NCI-H1092 (cell line): ENCODE measurements around the gene CCNH.

ENCODE experiments used
- DNase-seq: peaks from one replicate; lab custom pipeline; 2025; lab: John Stamatoyannopoulos, UW

The CCNH gene

DNA sequence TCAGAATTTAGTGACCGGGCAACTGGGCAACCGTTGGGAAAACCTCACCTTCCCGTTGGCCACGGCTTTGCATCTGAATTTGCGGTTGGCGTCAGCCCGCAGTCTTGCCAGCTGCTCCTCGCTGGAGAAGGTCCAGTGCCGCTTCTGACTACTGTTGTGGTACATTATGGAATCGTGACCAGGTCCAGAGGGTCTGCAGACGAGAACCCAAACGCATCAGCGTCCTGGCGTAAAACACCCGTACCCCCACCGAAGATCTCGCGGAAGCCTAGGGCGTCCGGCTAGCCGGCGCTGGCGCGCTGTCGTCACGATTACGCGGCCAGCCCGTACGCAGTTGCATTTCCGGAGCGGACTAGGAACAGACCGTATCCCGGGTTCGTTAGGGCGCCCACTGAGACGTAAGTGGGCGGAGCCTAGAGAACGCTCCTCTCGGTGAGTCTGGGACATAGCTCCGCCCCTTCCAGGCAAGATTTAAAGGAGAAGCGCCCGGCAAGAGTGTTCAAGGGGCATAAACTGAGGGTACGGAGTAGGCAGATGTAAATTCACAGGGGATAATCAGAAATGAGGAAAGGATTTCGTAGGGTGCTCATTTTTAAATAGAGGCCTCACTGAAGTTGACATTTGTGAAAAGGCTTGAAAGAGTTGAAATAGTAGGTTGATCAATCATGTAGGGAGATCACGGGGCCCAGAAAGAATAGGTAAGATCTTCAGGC, at the start of gene CCNH:
TSS of gene CCNH (minus strand) at position 301 of the 713 bp plus-strand sequence. CDS start at position 165, 136 bp downstream.
- peak; percentile 96 for DNase-seq

DNA sequence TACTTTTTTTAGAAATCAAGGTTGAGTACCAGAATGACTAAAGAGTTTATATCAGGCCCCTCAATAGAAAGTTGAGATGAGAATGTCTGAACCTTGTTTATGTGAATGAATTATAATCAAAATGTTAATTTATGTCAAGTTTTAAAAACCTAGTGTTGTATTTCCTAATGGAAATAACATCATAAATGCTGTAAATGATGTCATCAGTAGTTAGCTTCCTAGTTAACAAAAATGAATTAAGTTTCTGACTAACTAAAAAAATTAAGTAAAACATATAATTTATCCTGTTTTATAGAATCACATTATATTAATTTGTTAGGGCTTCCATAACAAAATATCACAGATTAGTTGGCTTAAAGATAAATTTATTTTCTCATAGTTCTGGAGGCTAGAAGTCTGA, 45.0 kb upstream of the CCNH start:
- no peak for DNase-seq

DNA sequence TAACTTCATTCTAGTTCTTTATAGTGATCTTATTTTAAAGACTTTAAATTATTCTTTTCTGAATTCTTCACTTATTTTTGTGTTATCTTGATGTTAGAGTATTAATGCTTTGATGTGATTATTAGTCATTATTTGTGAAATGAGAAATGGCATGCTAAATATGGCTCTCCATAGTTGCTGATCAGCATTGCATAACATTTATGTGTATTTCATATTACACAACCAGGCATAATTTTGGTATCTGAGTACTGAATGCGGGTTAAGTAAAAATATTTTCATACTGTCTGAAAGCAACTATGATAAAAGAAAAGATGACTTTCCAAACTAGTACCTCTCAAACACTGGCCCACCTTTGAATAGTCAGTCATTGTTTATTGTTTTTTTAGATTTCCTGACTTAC, 41.1 kb upstream of the CCNH start:
- no peak for DNase-seq

DNA sequence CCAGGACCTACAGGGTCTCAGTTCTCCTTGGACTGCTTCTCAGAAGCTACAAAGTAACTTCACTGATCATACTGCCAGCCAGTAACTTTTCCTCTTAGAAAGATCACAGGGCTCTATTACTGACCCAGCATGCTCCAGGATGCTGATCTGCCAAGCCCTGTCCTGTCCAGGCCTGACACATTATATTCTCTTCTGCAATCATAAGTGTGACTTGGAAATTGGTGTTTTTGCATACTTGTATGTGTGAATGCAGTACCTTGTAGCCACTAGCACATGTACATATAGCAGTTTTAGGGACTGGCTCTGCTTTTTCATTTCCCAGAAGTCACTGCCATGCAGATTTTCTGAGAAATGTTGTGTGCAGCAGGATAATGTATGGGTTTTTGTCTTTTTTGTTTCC, 40.1 kb upstream of the CCNH start:
- no peak for DNase-seq

DNA sequence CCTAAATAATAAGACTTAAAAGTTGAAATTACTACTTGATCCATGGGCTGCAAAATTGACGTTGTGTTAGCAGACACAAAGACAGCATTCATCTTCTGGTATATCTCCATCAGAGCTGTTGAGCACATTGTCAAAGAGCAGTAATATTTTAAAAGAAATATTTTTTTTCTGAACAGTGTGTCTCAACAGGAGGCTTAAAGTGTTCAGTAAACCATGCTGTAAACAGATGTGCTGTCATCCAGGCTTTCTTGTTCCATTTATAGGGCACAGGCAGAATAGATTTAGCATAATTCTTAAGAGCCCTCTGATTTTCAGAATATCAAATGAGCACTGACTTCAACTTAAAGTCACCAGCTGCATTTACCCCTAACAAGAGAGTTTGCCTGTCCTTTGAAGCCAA, 29.7 kb upstream of the CCNH start:
- no peak for DNase-seq

DNA sequence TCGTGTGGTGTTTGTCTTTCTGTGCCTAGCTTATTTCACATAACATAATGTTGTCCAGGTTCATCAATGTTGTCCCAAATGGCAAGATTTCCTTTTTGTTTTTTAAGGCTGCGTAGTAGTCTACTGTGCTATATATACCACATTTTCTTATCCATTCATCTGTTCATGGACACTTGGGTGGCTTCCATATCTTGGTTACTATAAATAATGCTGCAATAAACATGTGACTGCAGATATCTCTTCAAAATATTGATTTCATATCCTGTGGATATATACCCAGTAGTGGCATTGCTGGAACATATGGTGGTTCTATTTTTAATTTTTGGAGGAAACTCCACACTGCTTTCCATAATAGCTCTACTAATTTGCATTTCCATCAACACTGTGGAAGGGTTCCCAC, 25.5 kb upstream of the CCNH start:
- DNase-seq = no peak

DNA sequence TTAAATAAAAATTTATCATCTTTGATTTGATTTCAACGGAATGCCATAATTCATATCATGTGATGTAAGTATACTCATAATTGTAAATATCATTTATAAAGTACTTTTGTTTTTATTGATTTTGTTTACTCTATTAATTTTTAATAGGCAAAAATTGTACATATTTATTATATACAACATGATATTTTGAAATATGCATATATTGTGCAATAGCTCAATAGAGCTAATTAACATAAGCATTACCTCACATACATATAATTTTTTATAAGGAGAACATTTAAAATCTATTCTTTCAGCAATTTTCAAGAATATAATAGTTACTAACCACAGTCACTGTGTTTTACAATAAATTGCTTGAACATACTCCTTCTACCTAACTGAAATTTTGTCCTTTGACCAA, 25.0 kb upstream of the CCNH start:
- no peak for DNase-seq

DNA sequence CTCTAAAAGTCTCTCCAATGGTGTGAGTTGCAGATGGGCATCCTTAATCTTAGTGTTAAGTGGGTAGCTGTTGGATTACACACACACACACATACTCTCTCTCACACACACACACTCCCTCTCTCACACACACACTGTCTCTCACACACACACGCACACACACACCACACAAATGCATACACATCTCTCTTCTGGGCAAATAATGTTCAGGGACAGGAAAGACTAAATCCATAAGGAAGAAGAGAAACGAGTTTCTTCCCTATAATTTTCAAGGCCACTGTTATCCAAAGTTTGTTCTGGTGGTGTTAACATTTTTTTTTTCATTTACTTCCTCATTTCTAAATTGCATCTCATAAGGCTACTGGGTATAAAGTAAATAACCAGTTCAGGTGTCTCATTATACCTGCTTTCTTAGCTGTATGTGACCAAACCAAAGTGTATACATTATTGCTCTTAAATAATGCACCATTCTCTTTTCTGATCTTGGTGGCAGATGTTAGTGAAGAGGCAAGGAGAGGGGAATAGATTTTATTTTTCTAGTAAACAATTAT, 22.5 kb upstream of the CCNH start:
- DNase-seq = no peak

DNA sequence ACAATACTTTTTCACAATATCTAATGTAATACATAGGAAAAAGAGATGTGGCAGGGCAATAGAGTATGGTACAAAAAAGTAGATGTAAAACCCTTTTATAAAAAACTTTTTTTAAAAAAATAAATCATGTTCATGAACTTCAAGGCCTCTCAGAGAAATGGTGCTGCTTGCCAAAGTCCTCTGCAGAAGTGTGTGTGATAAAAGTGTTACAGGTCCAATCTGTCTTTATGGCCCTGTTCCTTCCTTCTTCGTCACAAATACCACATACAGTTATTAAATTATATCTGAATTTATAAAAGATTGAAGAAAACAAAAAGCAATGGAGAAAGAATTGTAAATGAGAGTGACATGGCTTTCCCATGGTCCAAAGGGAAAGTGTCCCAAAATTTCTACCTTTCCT, 21.7 kb upstream of the CCNH start:
- no peak for DNase-seq

DNA sequence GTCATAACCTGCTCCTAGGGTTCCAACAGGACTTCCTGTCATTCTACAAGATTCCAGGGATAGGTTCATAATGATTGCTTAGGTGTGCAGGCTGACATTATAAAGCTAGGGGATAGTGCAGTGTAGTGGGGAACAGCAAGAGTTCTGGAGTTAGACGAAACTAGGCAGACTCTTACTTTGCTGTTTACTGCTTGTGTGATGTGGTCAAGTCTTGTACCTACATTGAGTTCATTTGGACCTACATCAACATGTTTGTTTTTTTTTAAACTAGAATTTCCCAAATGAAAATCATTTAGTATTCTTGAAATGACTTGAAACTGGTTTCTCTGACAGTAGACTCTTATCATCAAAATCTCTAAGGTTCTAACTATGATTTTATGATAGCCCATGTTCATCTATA, 21.2 kb upstream of the CCNH start:
- no peak for DNase-seq

DNA sequence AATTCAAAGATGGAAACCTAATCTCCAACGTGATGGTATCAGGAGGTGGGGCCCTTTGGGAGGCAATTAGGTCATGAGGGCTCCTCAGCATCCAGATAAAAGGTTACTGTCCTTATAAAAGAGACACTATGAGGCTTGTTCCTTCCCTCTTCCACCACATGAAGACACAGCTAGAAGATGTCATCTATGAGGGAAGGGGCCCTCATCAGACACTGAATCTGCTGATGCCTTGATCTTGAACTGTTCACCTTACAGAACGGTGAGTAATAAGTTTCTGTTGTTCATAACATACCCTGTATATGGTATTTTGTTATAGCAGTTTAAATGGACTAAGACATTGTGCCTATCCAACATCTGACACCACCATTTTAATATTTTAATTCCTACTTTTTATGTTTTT, 19.7 kb upstream of the CCNH start:
- no peak for DNase-seq

DNA sequence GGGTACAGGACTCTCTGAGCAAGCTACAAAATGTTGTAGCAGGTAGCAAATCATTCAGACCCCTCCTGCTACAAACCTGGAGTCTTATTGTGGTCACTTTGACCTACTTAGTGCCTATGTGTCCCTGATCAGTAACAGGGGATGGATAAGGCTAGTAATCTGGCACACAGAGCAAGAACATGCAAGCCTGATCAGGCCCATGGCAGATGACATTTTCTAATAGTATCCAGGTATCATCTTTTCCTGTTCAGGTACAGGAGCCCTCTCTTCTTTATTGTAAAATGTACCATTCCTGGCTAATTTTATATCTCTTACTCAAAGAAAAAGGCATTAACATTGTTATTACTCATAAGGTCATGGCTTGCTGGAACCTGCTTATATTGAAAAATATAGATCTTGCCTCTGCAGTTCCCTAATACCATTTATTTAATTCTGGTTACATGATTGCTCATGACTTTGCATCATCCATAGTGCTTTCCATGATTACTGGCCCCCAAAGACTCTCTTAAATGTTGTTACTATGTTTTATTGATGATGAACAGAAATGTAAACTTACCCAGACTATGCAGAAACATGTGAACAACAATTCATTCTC, 18.2 kb upstream of the CCNH start:
- no peak for DNase-seq

DNA sequence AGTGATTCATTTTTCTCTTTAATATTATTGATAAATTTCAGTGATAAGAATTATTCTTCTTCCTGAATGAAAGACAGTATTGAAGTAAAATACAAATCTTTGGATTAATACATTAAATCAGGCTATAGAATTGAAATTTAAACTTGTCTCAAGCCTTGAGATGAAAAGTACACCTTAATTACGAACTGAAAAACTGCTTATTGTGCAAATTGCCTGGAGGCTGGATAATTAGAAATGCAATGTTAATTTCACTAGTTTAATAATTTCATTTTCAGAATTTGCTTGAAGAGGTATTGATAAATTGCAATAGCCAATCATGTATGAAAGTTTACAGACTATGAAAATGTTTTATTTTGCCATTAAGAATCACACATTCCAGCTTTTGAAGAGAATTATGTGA, 11.0 kb upstream of the CCNH start:
- DNase-seq = no peak

DNA sequence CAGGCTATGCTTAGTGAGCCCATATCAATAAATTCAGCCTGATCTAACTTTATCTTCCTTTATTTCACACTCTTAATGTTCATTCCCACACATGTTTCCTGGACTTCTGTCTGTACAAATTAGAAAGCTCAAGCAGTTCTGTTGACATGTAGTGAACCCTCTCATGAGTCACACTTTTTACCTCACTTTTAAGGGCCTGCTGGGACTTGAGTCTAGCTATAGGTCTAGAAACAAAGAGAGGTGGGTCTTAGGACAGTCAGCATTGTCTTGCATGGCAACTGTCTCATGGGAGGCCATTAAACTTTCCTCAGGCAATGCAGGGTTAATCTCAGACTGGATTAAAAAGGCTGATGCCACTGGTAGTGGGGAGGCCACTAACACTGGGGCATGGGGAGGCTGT, 8.6 kb upstream of the CCNH start:
- no peak for DNase-seq

DNA sequence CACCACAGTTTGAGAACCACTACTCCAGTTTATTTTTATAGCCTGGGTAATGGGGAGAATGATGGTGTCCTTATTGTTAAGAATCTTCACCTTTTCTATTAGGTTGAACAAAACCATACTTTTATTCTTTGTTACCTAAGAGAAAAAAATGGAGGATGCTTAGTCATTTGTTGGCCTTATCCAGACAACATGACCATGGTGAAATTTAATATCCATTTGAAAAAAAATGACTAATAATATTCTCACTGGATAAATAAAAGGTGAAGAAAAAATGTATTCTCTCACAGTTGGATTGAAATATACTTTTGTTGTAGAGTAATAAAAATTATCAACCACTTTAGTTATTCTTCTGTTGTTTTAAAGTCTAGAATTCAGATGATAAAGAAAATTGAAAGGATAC, 5.8 kb upstream of the CCNH start:
- no peak for DNase-seq

DNA sequence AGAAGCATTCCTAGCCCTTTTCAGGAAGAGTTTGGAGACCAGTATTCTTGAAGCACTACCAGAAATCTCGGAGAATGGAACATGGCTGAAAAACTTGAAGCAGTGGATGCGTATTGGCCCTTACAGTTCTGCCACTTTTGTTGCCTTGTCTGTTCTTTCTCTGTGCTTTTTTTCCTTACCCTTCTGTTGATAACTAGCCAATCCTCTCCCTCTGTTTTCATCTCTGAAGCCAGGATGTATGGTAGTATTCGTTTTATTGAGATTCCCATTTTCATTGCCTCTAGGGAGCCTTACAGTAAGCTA, 564 bp upstream of the CCNH start:
- DNase-seq = no peak

DNA sequence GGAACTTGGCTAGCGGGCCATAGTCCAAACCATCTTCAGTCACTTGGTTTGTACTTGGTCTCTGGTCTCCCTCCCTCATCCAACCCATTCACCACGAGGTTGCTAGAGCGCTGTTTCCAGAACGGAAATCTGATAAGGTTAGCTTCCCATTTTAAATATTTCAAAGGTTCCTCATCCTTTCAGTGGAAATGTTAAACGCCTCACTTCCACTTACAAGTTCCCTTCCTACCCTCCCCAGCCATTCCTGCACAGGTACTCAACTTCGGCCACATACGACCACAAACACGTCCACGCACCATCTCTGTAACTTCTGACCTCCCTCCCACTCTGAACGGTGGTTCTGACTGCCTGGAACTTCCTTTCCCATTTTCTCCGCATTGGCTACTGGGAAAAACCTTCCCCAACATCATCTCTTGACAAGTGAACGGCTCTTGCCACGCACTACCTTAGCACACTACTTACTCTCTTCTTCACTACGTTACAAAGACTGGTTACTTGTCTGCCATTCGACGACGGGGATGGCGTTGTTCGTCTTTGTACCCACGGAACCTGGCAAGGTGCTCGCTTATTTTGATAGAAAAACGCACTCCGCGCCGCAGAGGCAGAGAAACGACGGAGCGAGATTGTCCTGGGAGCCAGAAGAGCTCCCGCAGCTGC, 629 bp downstream of the CCNH start:
- DNase-seq = no peak

DNA sequence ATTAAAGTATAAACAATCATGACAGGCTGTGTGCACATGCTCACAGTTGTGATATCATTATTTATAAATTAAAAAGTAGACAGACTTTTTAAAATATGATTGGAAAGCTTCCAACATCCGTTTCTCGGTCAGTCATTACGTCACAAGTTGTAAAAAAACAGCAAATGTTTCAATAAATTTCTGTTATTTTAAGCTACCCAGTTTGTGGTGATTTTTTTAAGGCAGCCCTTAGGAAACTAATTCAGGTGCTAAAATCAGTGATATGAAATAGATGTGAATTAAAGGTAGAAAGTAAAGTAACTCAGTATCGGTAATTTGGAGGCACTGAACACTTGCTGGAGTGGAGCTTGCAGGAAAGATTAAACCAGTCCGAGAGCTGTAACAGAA, 1.2 kb downstream of the CCNH start:
- no peak for DNase-seq

DNA sequence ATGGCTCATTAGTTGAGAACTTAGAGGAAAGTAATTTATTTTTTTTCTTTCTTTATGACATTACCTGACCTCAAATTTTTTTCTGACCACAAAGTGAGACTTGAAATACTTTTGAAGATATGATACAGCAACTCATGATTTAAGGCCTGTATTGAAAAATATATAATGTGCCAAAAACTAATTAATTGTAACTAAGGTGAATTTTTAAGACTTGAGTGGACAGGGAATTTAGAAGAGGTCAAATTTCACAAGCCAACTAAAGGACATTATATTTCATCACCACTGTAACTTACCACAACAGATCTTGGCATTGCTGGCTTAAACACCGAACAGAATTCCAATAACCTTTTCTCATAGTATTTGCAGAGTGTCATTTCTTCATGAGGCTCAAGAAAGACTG, 1.8 kb downstream of the CCNH start:
- DNase-seq = no peak

DNA sequence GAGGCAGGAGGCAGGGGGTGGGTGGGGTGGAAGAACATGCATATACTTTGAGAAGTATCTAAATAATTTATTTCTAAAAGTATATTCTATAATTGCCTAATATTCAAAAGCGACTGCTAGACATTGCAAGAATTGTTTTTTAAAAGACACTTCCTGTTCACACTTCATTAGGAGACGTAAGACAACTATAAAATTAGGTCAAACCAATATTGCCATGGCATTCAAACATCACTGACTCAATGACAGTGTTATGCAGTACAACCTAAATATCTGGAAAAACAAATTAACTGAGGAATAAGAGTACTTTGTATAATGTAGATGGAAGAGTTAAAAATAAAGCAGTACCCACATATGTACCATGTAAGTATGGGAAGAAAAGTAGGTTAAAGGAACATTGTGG, 4.5 kb downstream of the CCNH start:
- no peak for DNase-seq

DNA sequence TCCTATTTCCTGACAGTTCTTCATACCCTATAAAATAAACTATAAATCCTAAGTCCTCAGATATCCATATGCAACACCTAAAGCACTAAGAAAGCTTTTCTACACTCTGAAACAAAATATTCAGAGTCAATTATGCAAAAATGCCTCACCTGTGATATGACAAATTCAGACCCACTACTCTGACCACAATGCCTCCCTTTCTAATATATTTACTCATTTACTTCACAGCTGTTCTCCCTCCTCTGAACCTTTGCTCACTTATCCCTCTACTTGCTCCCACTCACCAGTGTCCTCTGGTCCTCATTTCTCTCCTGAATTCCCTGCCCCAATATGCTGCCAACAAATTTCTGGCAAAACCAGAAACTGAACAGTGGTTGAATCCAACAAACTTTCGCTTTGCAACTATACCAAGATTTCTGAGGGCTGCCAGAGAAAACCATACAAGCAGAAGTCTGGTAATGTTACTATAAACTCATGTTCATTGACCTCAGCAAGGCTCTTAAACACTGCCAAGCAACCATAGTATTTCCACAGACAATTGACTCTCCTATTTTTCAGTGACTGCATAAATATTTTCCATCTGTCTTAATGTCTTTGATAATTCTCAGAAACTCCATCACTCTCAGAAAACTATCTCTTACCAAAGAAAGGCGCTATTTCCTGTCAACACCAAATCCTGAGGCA, 7.1 kb downstream of the CCNH start:
- DNase-seq = no peak

DNA sequence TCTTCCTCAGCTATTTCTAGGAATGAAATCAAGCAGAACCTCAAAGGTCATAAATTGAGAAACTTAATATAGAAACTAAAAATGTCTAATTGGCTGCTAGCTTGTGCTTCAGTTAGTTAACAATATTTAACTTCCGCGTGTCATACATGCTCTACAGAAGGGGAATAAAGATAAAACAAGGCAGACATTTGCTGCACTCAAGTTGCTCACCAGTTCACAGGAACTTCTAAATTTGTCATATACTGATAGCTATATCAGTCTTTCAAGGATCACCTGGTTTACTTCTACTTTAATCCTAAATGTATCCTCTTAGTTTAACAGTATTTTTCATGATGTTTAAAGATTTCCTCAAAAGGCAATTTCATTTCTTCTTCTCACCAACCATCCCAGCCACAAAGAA, 8.4 kb downstream of the CCNH start:
- no peak for DNase-seq

DNA sequence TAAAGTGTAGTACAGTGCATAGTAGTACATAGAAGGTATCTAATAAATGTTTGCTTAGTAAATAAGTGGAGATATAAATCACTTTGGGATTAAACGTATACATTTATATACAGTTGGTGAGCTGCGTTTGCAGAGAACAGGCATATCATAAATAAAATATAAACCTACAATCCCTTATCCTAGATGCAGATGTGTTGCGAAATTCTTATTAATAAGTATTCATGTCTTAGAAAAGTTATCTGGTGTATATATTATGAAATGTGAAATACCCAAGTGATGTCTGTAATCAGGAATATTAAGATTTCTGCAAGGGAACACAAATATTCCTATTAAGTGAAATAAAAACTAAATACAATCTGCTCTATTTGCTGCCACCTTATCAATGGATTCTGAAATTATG, 8.8 kb downstream of the CCNH start:
- no peak for DNase-seq
